H4 (cell line): ENCODE data around the gene SLC22A4. TPM values are rescaled to one million over a fixed set of nuclear protein-coding genes. Genes with fewer than 3 reads are reported as not detected.

Experiments used
- total RNA-seq: library from RNA; depleted of rRNA; stranded (reverse); fragments of >200 nt; shearing (Covaris generic); gene quantifications from 2 replicates; pipeline ENCODE4 v1.2.3, GENCODE V29; 2014; rRNA removed

Gene SLC22A4
- total RNA-seq, 1 experiment from 2014 or later: 4.2 TPM

Other genes with a start within 250 kb of the SLC22A4 start
- gene IL3, start 233.7 kb upstream of the SLC22A4 start, total RNA-seq: not detected in 2 replicates
- 0.37 TPM in 1 of 2 replicates, not detected in the other for gene CSF2, start 220.6 kb upstream of the SLC22A4 start, total RNA-seq
- gene P4HA2, start 66.5 kb upstream of the SLC22A4 start, total RNA-seq: 83.5 and 85.5 TPM in 2 replicates
- gene PDLIM4, start 36.7 kb upstream of the SLC22A4 start, total RNA-seq: 79.8 and 96.0 TPM in 2 replicates
- gene SLC22A5, start 75.3 kb downstream of the SLC22A4 start, total RNA-seq: 6.9 and 9.6 TPM in 2 replicates
- gene IRF1, start 196.4 kb downstream of the SLC22A4 start, total RNA-seq: 14.3 and 30.2 TPM in 2 replicates
- not detected in 2 replicates for gene IL5, start 249.1 kb downstream of the SLC22A4 start, total RNA-seq